Measurements from ENCODE around the gene ATG16L1.

Gene ATG16L1

DNA sequence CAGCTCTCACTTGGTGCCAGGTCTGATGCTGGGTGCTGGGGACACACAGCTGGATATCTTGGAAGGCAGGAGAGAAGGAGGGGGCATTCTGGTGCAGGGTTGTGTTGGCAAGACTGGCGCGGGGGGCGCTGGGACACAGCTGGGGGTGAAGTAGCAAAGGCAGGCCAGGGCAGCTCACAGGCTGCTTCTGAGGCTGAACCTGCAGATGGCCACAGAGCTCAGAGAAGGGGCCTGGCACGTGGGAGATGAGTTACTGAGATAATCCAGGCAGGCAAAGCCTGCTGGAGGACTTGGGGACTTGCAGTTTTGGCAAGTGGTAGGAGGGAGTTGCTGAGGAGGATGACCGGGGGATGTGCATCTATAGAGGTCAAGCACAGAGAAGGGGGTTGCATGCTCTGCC is 86.6 kb downstream of the ATG16L1 start:
- no peak for DNase-seq

DNA sequence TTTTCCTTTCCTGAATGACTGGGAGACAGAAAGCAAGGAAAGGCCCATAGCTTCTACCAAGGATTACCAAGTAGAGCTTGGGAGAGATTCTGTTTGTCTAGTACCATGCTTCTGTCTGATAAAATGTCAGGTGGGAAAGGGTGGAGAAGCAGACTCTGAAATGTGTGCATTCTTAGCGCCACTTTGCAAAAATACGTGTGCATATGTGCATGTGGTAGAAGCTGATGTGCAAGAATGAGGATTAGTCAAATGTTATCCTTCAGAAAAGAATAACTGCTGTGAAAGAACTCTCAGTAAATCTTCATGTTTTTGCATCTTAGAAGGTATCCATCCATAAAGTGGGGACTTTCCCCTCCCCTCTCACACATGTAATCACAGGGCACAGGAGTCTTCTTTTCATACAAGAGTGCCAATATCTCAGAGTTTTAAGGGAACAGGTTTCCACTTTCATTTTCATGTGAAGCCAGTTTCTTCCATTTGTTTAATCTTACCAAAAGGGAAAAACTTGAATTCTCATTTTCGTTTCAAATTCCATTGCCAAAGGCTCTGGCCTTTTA is 87.4 kb downstream of the ATG16L1 start:
- no peak for DNase-seq

DNA sequence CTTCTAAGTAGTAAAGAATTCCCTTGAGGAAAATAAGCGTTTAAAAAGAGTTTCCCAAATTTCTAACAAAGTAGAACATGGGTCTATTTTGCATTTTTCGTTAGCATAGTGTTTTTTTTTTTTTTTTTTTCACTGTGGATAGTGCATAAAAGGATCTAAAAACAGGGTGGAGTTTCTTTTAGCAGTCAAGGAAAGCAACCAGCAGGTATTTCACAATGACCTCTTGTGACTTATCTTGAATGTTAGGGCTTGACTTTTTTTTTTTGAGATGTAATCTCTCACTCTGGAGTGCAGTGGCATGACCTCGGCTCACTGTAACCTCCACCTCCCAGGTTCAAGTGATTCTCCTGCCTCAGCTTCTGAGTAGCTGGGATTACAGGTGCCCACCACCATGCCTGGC is 88.0 kb downstream of the ATG16L1 start:
- no peak for DNase-seq

DNA sequence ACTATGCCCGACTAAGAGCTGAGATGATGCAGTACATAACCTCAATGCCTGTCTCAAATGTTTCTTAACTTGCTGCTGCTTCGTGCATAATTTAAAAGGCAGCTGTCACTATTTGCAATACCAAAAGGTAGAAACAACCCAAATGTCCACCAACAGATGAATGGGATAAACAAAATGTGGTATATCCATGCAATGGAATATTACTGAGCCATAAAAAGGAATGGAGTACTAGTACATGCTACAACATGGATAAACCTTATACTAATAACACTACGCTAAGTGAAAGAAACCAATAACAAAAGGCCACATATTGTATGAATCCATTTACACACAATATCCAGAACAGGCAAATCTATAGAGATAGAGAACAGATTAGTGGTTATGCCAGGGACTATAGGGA is 89.8 kb downstream of the ATG16L1 start:
- DNase-seq: no peak

DNA sequence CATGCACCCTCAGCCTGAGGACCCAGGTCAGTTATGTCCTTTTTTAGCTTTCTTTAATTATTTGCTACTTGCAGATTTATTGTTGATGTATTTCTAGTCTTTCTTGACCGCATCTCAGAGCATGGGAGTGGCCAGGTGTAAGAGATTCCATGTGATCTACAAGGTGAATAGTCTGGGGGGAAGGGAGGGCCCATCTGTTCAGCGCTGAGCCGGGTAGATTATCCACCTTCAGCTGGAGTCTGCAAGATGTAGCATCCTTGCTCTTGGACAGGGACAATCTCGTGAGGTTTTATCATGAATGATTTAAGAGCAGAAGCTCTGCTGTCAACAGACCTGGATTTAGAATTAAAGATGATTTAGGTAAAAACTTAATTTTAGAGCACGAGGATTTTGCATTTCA is 90.8 kb downstream of the ATG16L1 start:
- DNase-seq: no peak

DNA sequence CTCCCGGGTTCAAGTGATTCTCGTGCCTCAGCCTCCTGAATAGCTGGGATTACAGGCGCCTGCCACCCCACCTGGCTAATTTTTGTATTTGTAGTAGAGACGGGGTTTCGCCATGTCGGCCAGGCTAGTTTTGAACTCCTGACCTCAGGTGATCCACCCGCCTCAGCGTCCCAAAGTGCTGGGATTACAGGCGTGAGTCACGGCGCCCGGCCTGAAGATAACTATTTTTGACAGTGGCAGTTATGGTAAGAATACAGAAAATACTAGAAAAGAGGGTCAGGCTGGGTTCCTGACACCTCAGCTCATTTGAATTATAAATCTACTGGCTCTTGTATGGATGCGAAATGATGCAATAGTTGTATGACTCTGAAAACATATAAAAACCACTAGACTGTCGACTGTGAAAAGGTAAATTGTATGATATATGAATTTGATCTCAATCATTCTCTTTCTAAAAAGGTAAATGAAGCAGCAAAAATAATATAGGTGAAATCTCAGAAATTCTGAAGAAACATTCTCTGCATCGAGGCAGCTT is 91.8 kb downstream of the ATG16L1 start:
- no peak for DNase-seq

Measured in activated CD4-positive, alpha-beta T cell treated with anti-CD3 and anti-CD28 coated beads for 48 hours (primary cell).